Panc1 (cell line): ENCODE data around the gene IRX3.

Source experiments
- POLR2AphosphoS5 ChIP-seq: IDR thresholded peaks from 2 replicates; pipeline ENCODE4 v1.6.1; 2012; ENCODE audit warnings: mild to moderate bottlenecking, low read depth, low read length, moderate library complexity
- TF ChIP-seq, protein P1 (sequence below): fragments of 450-650 bp; IDR thresholded peaks from 2 replicates; pipeline ENCODE4 v1.5.1; 2017; ENCODE audit warnings: mild to moderate bottlenecking

DNA sequence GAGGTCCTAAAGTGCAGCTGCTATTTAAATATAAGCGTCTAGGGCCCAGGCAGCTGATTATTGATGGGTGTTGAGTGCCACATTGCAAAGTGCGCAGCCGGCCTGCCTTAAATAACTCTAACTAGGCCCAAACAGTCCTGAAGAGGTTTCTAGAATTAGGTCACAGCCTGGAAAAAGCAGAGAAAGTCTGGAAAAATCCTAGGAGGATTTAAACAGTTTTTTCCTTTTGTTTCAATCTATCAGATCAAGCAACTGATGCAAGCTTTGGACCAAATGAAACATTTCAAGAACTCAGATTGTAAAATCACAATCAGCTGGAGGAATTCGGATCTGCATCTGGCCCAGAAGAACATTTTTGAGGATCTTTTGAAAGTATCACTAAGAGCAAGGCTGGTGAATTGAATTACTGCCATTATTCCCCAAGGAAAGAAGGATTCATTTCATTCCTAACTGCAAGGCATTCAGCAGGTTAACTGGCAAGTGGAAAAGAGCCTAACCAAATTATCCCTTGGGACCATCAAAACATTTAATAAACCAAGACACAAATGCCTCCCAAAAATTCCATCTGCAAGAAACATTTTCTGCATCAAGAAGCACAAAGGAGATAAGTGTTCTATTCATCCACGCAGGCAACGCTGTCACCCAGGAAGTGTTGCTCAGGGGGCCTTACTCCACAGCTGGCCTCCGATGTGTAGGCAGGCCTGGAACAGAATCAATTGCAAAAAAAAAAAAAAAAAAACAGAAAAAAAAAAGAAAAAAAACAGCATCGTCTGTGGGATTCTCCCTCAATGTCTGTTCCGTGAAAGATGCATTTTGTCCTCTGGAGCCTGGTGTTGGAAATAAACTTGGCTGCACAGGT lies 46.1 kb downstream of the IRX3 start:
- TF ChIP-seq, protein P1, sequence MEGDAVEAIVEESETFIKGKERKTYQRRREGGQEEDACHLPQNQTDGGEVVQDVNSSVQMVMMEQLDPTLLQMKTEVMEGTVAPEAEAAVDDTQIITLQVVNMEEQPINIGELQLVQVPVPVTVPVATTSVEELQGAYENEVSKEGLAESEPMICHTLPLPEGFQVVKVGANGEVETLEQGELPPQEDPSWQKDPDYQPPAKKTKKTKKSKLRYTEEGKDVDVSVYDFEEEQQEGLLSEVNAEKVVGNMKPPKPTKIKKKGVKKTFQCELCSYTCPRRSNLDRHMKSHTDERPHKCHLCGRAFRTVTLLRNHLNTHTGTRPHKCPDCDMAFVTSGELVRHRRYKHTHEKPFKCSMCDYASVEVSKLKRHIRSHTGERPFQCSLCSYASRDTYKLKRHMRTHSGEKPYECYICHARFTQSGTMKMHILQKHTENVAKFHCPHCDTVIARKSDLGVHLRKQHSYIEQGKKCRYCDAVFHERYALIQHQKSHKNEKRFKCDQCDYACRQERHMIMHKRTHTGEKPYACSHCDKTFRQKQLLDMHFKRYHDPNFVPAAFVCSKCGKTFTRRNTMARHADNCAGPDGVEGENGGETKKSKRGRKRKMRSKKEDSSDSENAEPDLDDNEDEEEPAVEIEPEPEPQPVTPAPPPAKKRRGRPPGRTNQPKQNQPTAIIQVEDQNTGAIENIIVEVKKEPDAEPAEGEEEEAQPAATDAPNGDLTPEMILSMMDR, result no peak
- no peak for TF ChIP-seq POLR2AphosphoS5
